GM19099 (cell line): ENCODE measurements around the gene TERB2.

Experiments used
- POLR2A ChIP-seq: IDR thresholded peaks from 3 replicates; pipeline ENCODE4 v1.6.1; 2011; ENCODE audit warnings: low read depth; ENCODE audit not compliant: insufficient read length; ENCODE audit errors: extremely low read depth

Gene TERB2, protein sequence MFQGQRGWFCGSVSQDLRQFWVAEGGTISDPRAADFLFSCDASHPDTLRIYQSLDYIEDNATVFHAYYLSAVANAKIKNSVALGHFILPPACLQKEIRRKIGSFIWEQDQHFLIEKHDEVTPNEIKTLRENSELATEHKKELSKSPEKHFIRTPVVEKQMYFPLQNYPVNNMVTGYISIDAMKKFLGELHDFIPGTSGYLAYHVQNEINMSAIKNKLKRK

DNA sequence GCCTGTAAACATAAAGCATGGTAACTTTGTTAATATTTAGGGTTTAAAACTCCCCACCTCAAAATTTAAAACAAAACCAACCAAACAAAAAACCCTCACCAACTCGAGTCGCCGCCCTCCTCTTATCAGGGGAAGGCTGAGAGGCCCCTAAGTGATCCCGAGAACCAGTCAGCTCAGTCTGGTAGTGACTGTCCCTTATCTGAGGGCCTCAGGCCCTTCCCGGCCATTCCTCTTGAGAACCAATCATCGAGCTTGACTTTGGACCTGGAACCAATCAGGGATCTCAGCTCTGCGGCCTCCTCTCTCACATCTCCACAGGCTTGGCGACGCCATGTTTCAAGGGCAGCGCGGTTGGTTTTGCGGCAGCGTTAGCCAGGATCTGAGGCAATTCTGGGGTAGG lies at the start of gene TERB2:
Gene TERB2 (plus strand): TSS at position 300 of the 400 bp plus-strand sequence. CDS start 32 bp downstream, at position 332.
- no peak for TF ChIP-seq POLR2A

DNA sequence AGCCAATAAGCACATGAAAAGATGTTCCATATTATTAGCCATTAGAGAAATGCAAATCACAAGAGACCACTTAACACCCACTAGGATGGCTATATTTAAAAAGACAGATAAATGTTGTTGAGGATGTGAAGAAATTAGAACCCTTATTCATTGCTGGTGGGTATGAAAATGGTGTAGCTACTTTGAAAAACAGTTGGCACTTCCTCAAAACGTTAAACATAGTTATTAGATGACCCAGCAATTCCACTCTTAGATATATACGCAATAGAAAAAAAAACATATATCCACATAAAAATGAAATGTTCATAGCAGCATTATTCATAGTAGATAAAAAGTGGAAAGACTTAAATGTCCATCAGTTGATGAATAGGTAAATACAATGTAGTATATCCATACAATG lies 47.1 kb upstream of the TERB2 start:
- TF ChIP-seq POLR2A, result no peak

DNA sequence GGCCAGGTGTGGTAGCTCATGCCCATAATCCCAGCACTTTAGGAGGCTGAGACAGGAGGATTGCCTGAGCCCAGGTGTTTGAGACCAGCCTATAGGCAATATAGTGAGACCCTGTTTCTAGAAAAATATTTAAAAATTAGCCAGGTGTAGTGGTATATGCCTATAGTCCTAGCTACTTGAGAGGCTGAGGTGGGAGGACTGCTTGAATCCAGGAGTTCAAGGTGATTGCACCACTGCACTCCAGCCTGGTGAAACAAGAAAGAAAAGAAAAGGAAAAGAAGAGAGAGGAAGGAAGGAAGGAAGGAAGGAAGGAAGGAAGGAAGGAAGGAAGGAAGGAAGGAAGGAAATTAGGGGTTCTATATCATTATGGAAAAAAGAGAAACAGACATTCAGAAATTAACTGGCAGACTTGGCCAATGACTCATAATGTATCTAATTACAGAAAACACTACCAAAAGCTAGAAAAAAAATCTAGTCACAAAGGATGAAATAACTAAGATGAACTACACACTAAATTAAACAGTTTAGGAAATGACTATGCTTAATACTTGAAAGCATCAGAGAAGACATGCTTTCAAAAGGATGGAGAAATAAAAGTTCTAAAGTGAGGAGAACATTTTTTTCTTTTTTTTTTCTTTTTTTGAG lies 45.4 kb upstream of the TERB2 start:
- TF ChIP-seq POLR2A, result no peak

DNA sequence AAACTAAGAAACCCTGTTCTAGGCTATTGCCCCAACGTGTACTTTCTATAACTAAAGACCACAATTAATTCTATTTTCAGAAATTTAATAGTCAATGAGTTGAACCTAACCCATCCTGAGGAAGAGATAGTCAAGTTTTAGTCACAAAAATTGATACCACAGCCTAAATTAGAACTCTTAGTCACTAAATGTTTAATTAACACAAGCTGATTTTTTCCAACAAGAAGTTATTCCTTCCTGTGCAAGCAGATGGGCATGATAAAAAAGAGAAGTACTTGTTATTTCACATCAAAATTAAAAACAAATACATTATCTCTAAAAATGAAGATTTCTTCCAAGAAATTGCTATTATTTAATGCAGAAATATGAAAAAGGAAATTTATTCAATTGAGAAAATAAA lies 38.4 kb upstream of the TERB2 start:
- TF ChIP-seq POLR2A, result no peak

DNA sequence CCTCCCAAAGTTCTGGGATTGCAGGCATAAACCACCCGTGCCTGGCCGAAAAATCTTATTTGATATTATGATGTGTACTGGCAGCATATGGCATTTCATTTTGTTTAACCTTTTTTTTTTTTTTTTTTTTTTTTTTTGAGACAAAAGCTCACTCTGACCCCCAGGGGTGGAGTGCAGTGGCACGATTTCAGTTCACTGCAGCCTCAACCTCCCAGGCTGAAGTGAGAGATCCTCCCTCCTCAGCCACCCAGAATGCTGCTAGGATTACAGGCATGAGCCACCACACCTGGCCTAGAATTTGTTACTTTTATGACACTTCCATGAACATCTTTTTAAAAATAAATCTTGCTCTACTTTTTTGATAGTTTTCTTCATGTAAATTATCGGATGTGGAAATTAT lies 12.0 kb downstream of the TERB2 start:
- no peak for TF ChIP-seq POLR2A

DNA sequence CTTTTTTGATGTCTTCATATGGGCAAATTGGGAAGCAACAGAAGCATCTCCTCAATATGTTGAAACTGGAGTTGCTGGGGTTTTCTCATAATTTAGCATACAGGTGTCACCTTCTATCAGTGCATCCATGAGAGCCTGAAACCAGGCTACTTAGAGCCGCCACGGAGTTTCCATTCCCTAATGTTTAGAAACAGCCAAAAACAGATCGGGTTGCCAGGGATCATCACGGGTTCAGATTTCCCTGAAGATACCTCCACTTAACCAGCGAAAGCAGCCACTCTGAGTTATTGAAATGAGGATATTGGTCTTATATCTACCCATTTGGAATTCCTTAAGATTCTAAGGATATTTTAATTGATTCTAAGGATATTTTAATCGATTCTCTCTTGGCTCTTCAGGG lies 14.5 kb downstream of the TERB2 start:
- no peak for TF ChIP-seq POLR2A

DNA sequence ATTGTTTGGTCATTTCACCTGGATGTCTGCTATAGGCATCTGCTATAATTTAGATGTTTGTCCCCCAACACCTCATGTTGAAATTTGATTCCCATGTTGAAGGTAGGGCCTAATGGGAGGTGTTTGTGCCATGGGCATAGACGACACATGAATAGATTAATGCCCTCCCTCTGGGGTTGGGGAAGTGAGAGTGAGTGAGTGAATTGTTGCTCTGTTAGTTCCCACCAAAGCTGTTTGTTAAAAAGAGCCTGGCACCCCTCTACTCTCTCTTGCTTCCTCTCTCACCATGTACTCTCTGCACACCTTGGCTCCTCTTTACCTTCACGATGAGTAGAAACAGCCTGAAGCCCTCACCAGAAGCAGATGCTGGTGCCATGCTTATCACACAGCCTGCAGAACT lies 42.6 kb downstream of the TERB2 start:
- TF ChIP-seq POLR2A, result no peak

DNA sequence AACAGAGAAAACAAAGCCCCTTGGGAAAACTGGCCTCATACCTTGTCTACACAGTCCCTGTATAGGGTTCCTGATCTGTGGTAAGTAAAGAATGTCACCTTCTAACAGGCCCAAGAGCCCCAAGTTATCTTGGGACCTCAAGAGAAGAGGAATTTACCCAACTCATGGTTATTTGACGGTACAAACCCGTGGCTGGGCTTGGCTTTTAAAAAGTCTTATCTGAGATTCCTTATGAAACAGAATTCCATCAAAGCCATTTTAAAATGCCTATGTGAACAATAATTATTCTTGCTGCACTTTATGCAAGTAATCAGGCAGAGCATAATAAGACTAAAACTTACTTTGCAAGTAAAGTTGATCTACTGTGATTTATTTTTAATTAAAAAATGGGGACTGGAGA lies 52.6 kb downstream of the TERB2 start:
- no peak for TF ChIP-seq POLR2A

DNA sequence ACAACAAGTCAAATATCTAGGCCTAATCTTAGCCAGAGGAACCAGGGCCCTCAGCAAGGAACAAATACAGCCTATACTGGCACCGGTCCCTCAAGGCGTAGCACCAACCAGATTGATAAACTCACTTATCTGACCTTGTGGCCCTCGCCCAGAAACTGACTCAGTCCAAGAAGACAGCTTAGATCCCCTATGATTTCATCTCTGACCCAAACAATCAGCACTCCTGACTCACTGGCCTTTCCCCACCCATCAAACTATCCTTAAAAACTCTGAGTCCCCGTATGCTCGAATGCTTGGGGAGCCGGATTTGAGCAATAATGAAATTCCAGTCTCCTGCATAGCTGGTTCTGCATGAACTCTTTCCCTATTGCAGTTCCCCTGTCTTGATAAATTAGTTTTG lies 64.9 kb downstream of the TERB2 start:
- no peak for TF ChIP-seq POLR2A

DNA sequence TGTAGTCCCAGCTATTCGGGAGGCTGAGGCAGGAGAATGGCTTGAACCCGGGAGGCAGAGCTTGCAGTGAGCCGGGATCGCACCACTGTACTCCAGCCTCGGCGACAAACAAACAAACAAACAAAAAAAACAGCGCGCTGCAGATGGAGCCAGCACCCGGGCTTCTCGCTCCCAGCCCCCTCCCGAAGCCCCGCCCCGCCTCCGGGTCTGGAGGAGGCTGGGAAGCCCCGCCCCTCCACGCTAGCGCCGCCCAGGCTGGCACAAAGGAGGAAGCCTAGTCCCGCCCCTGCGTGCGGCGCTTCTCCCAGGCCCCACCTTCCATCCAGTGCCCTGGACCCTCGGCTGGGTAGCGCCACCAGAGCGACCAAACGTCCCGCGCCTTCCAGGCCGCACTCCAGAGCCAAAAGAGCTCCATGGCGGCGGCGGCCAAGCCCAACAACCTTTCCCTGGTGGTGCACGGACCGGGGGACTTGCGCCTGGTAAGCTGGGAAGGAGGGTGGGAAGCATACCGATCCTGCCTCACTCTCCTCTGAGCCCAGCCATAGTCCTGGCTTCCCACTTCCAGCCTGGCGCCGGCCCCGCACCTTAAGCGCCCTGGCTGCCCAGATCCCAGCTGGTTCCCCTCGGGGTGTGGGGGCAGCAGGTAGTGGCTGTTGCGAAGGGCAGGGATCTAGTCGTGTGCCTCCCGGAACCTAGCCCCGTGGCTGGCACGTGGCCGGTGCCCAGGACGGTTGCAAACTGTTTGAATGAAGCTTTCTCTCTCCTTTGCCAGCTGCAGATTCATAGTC lies 66.6 kb downstream of the TERB2 start, which contains the start of gene SORD:
Gene SORD (plus strand): TSS at position 325 of the 788 bp plus-strand sequence. CDS start 89 bp downstream, at position 414.
- peak; percentile 67 for TF ChIP-seq POLR2A

DNA sequence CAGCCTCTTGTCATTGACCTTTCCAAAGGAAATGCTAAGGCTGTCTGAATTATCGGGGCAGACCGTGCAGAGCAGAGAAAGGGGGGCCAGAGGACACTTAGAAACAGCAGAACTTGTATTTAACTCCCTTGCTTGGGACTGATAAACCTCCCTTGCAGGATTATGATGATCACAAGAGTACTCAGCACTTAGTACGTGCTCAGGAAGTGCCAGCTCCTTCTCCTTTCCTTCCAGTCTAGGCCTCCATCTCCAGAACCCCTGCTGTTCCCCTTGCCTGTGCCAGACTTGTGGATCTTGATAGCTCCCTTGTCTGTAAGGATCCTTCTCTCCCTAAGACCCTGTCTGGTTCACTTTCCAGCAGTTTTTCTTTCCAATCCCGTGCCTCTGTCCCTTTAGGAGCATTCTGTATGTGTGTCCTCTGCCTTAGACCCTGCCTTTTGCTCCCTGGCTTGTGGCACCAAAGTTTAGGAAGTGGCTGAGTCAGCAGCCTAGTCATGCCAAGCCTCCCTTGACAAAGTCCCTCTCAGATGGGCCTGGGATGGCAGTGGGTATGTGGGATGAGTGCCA lies 67.3 kb downstream of the TERB2 start:
- TF ChIP-seq POLR2A, result no peak

DNA sequence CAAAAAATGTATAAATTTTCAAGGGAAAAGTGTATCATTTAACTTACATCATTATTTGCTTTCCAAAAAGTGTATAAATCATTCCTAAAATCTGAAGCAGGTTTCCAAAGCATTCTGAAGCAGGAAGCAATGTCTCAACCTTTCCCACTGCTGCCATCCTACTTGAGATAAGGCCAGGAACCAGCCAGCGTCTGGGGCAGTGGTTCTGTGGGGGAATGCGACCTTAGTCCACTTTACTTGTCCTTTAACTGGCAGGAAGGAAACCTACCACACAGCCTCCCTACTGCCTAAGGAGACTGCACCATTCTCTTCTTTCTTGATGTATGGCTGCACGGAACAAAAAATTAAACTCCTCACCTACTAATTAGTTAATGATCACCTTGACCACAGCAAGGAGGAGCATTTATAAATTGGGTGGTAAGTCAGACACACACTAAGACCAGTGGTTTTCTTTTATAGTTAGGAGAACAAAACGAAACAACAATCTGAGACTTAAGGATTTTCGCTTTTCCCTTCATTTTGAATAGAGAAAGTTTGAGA lies 70.2 kb downstream of the TERB2 start:
- no peak for TF ChIP-seq POLR2A

DNA sequence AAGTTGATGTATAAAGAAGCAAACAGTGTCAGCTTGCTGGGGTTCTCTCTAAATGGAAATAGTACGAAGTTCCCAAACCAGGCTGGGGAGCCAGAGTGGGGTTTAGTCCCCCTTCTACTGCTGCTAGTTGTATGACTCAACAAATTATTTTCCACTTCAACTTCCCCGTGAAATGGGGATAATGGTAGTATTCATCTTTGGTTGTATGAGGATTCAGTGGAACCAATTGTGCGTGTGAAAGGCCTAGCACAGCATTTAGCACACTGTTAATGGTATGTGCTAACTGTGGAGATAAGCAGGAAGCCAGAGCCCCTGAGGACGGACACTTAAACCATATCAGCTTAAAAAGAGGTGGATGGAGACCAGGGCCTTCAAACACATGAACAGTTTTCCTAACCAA lies 70.7 kb downstream of the TERB2 start:
- no peak for TF ChIP-seq POLR2A
